GM15510 (cell line): ENCODE measurements around the gene ACKR2.

ENCODE experiments used
- POLR2A ChIP-seq: IDR thresholded peaks from 3 replicates; pipeline ENCODE4 v1.6.1; 2011; ENCODE audit warnings: borderline replicate concordance; ENCODE audit not compliant: insufficient read length; ENCODE audit errors: extremely low read depth

ACKR2 gene

GRCh38 chr3:42905740-42906069, 96.5 kb downstream of the ACKR2 start:
- no peak for TF ChIP-seq POLR2A

DNA sequence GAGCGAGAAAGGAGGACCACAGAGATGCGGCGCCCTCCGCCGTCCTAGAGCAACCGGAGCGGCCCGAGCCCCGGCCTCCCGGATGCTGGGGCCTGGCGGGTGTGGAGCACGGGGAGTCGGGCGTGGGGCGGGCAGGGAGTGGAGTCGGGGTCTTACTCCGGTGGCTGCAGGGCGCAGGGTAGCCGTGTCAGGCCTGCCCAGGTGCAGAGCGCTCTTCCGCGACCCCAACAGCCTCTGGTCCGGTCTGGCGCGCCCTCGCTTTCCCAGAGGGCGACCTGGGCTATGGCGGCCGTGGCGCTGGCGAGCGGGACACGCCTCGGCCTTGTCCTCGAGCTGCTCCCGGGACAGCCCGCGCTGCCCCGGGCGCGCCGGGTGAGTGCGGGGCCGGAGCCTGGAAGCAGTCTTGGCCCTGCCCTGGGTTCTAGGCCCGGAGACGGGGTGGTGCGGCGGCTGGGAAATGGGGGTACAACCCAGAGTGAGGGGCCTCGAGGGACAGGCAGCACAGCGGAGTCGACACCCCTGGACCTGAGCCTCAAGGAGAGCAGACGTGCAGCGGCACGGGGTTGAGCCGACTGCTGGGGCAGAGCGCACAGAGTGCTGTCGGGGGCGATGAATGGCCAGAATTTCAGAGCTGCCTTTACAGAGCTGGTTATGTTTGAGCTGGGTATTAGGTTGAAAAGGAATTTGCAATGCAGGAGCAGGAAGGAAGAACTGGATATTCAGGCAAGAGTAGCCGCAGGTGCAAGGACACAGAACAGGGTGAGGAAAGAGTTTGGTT, 97.0 kb downstream of the ACKR2 start, which contains the start of gene ZNF662:
Gene ZNF662, plus strand, starts transcription at position 73 of the 778 bp plus-strand sequence. CDS start 1,973 bp downstream, outside the sequence.
- TF ChIP-seq POLR2A, result no peak

GRCh38 chr3:42906848-42907183, 97.6 kb downstream of the ACKR2 start:
- no peak for TF ChIP-seq POLR2A

- TF ChIP-seq POLR2A, result no peak
Measured at GRCh38 chr3:42908675-42909074, 99.4 kb downstream of the ACKR2 start.

- no peak for TF ChIP-seq POLR2A
Measured at GRCh38 chr3:42911551-42911950, 102.3 kb downstream of the ACKR2 start.

DNA sequence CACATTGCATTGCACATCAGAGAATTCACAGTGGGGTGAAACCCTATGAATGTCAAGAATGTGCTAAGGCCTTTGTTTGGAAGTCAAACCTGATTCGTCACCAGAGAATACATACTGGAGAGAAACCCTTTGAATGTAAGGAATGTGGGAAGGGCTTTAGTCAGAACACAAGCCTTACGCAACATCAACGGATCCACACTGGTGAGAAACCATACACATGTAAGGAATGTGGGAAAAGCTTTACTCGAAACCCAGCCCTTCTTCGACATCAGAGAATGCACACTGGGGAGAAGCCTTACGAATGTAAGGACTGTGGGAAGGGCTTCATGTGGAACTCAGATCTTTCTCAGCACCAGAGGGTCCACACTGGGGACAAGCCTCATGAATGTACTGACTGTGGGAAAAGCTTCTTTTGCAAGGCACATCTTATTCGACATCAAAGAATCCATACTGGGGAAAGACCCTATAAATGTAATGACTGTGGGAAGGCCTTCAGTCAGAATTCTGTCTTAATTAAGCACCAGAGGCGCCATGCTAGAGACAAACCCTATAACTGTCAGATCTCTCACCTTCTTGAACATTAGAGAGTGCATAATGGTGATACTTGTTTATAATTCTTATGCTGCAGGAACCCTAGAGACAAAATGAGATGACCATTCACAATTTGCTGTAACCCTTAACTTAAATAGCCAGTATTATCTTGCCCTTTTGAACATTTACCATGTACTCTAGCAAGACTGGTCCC, 105.7 kb downstream of the ACKR2 start:
- TF ChIP-seq POLR2A, result no peak
